Measurements from ENCODE around the gene IL36RN.

IL36RN gene

GRCh38 chr2:113018509-113018908 lies 40.5 kb upstream of the IL36RN start:
- DNase-seq (ENCODE audit: insufficient read length, low spot score) (no peak), FAIRE-seq (no peak)
- no peak for TF ChIP-seq SPI1 (IDR thresholded peaks at IDR 0.05; ENCODE audit: low read depth, low read length)

GRCh38 chr2:113021312-113021711 lies 37.7 kb upstream of the IL36RN start:
- FAIRE-seq (no peak), DNase-seq (ENCODE audit: insufficient read length, low spot score) (no peak)
- no peak for TF ChIP-seq POLR2A (IDR thresholded peaks at IDR 0.05; ENCODE audit: low read depth, low read length)
- peak; percentile 50 for TF ChIP-seq SPI1 (IDR thresholded peaks at IDR 0.05; ENCODE audit: low read depth, low read length)
- TF ChIP-seq POU2F2 (IDR thresholded peaks at IDR 0.05; ENCODE audit: low read depth, low read length), result no peak

- no peak for TF ChIP-seq POLR2AphosphoS5 (IDR thresholded peaks at IDR 0.05; ENCODE audit: low read depth, low read length)
- no peak for TF ChIP-seq POU2F2 (IDR thresholded peaks at IDR 0.05; ENCODE audit: low read depth, low read length)
- TF ChIP-seq PAX5 (IDR thresholded peaks at IDR 0.05; ENCODE audit: insufficient read depth, low read length, severe bottlenecking), result no peak
- TF ChIP-seq POLR2A (IDR thresholded peaks at IDR 0.05; ENCODE audit: low read depth, low read length), result no peak
- no peak for TF ChIP-seq SPI1 (IDR thresholded peaks at IDR 0.05; ENCODE audit: low read depth, low read length)
- no peak for TF ChIP-seq TAF1 (IDR thresholded peaks at IDR 0.05; ENCODE audit: low read depth, low read length)
- FAIRE-seq (no peak), DNase-seq (ENCODE audit: insufficient read length, low spot score) (no peak)
These were observed 34.2 kb upstream of the IL36RN start for GRCh38 chr2:113024764-113025163.

- DNase-seq (ENCODE audit: insufficient read length, low spot score) (no peak), FAIRE-seq (no peak)
- TF ChIP-seq POLR2A (IDR thresholded peaks at IDR 0.05; ENCODE audit: low read depth, low read length) (no peak), SPI1 (IDR thresholded peaks at IDR 0.05; ENCODE audit: low read depth, low read length) (peak; percentile 63), PAX5 (IDR thresholded peaks at IDR 0.05; ENCODE audit: insufficient read depth, low read length, severe bottlenecking) (no peak)
These were observed 33.3 kb upstream of the IL36RN start for GRCh38 chr2:113025737-113026136.

GRCh38 chr2:113027691-113028090 lies 31.3 kb upstream of the IL36RN start:
- no peak for TF ChIP-seq PAX5 (IDR thresholded peaks at IDR 0.05; ENCODE audit: insufficient read depth, low read length, severe bottlenecking)
- TF ChIP-seq POLR2A (IDR thresholded peaks at IDR 0.05; ENCODE audit: low read depth, low read length), result no peak
- no peak for TF ChIP-seq TAF1 (IDR thresholded peaks at IDR 0.05; ENCODE audit: low read depth, low read length)
- TF ChIP-seq POU2F2 (IDR thresholded peaks at IDR 0.05; ENCODE audit: low read depth, low read length), result no peak
- TF ChIP-seq SPI1 (IDR thresholded peaks at IDR 0.05; ENCODE audit: low read depth, low read length), result no peak
- no peak for TF ChIP-seq POLR2AphosphoS5 (IDR thresholded peaks at IDR 0.05; ENCODE audit: low read depth, low read length)
- no peak for DNase-seq (ENCODE audit: insufficient read length, low spot score)
- no peak for FAIRE-seq

GRCh38 chr2:113028112-113028511 lies 30.9 kb upstream of the IL36RN start:
- FAIRE-seq (no peak), DNase-seq (ENCODE audit: insufficient read length, low spot score) (no peak)
- TF ChIP-seq POLR2AphosphoS5 (IDR thresholded peaks at IDR 0.05; ENCODE audit: low read depth, low read length) (no peak), SPI1 (IDR thresholded peaks at IDR 0.05; ENCODE audit: low read depth, low read length) (no peak), POU2F2 (IDR thresholded peaks at IDR 0.05; ENCODE audit: low read depth, low read length) (no peak), TAF1 (IDR thresholded peaks at IDR 0.05; ENCODE audit: low read depth, low read length) (no peak), POLR2A (IDR thresholded peaks at IDR 0.05; ENCODE audit: low read depth, low read length) (no peak), PAX5 (IDR thresholded peaks at IDR 0.05; ENCODE audit: insufficient read depth, low read length, severe bottlenecking) (no peak)

- TF ChIP-seq POU2F2 (IDR thresholded peaks at IDR 0.05; ENCODE audit: low read depth, low read length), result no peak
- TF ChIP-seq SPI1 (IDR thresholded peaks at IDR 0.05; ENCODE audit: low read depth, low read length), result no peak
- TF ChIP-seq PAX5 (IDR thresholded peaks at IDR 0.05; ENCODE audit: insufficient read depth, low read length, severe bottlenecking), result no peak
- no peak for TF ChIP-seq POLR2AphosphoS5 (IDR thresholded peaks at IDR 0.05; ENCODE audit: low read depth, low read length)
- TF ChIP-seq TAF1 (IDR thresholded peaks at IDR 0.05; ENCODE audit: low read depth, low read length), result no peak
- no peak for TF ChIP-seq POLR2A (IDR thresholded peaks at IDR 0.05; ENCODE audit: low read depth, low read length)
- DNase-seq (ENCODE audit: insufficient read length, low spot score), result no peak
These were observed 26.3 kb upstream of the IL36RN start for GRCh38 chr2:113032737-113033136.

GRCh38 chr2:113034016-113034415 lies 25.0 kb upstream of the IL36RN start:
- FAIRE-seq (no peak), DNase-seq (ENCODE audit: insufficient read length, low spot score) (no peak)
- no peak for TF ChIP-seq SPI1 (IDR thresholded peaks at IDR 0.05; ENCODE audit: low read depth, low read length)
- TF ChIP-seq POU2F2 (IDR thresholded peaks at IDR 0.05; ENCODE audit: low read depth, low read length), result no peak
- TF ChIP-seq TAF1 (IDR thresholded peaks at IDR 0.05; ENCODE audit: low read depth, low read length), result no peak
- TF ChIP-seq POLR2A (IDR thresholded peaks at IDR 0.05; ENCODE audit: low read depth, low read length), result no peak
- no peak for TF ChIP-seq POLR2AphosphoS5 (IDR thresholded peaks at IDR 0.05; ENCODE audit: low read depth, low read length)
- TF ChIP-seq PAX5 (IDR thresholded peaks at IDR 0.05; ENCODE audit: insufficient read depth, low read length, severe bottlenecking), result no peak

More at GRCh38 chr2:113032737-113033136, 26.3 kb upstream of the IL36RN start:
- FAIRE-seq, result no peak

- DNase-seq (ENCODE audit: insufficient read length, low spot score) (no peak), FAIRE-seq (no peak)
- TF ChIP-seq TAF1 (IDR thresholded peaks at IDR 0.05; ENCODE audit: low read depth, low read length) (no peak), PAX5 (IDR thresholded peaks at IDR 0.05; ENCODE audit: insufficient read depth, low read length, severe bottlenecking) (no peak), POU2F2 (IDR thresholded peaks at IDR 0.05; ENCODE audit: low read depth, low read length) (no peak), POLR2A (IDR thresholded peaks at IDR 0.05; ENCODE audit: low read depth, low read length) (no peak), POLR2AphosphoS5 (IDR thresholded peaks at IDR 0.05; ENCODE audit: low read depth, low read length) (no peak), SPI1 (IDR thresholded peaks at IDR 0.05; ENCODE audit: low read depth, low read length) (no peak)
These were observed 22.2 kb upstream of the IL36RN start for GRCh38 chr2:113036763-113037162.

GRCh38 chr2:113038291-113038690 lies 20.7 kb upstream of the IL36RN start:
- FAIRE-seq (no peak), DNase-seq (ENCODE audit: insufficient read length, low spot score) (no peak)
- no peak for TF ChIP-seq POU2F2 (IDR thresholded peaks at IDR 0.05; ENCODE audit: low read depth, low read length)
- TF ChIP-seq PAX5 (IDR thresholded peaks at IDR 0.05; ENCODE audit: insufficient read depth, low read length, severe bottlenecking), result no peak
- no peak for TF ChIP-seq POLR2AphosphoS5 (IDR thresholded peaks at IDR 0.05; ENCODE audit: low read depth, low read length)
- TF ChIP-seq POLR2A (IDR thresholded peaks at IDR 0.05; ENCODE audit: low read depth, low read length), result no peak
- no peak for TF ChIP-seq TAF1 (IDR thresholded peaks at IDR 0.05; ENCODE audit: low read depth, low read length)
- no peak for TF ChIP-seq SPI1 (IDR thresholded peaks at IDR 0.05; ENCODE audit: low read depth, low read length)

All from GM12891 (cell line).